Thyroid gland (tissue), 4 donors: ENCODE data around the gene CAMK2G.
"Not testable (repeated sequence)": the region's sequence is repeated elsewhere in the genome, so short reads cannot be mapped to it uniquely, and the experiment has no call there.

ENCODE experiments used
- CTCF ChIP-seq, 6 experiments: fragments of 200-600 bp in 3 of 6; fragments of 450-650 bp in 3 of 6; sonication (generic) in 3 of 6; IDR thresholded peaks; one replicate each; pipeline ENCODE4 v1.5.1; 2016 to 2019; ENCODE audit warnings: antibody characterized with exemption in 6 of 6, mild to moderate bottlenecking in 2 of 6, inconsistent platforms in 1 of 6, moderate library complexity in 1 of 6
- POLR2A ChIP-seq, 2 donors: fragments of 450-650 bp; IDR thresholded peaks; one replicate each; pipeline ENCODE4 v1.6.1; 2017; ENCODE audit warnings: antibody characterized with exemption in 2 of 2, mild to moderate bottlenecking in 2 of 2, moderate library complexity in 1 of 2

DNA sequence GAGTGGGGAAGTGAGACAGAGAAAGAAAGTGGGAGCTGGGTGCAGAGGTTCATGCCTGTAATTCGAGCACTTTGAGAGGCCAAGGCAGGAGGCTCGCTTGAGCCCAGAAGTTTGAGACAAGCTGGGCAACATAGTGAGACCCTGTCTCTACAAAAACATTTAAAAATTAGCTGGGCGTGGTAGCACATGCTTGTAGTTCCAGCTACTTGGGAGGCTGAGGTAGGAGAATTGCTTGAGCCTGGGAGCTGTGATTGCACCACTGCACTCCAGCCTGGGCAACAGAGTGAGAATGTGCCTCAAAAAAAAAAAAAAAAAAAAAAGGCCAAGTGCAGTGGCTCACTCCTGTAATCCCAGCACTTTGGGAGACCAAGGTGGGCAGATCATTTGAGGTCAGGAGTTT is 16.5 kb upstream of the CAMK2G start:
- not testable (repeated sequence) for TF ChIP-seq CTCF, POLR2A (IDR thresholded peaks at IDR 0.05)
